Heart right ventricle (tissue), 16 donors: Measurements from ENCODE around the gene CCNDBP1. TPM values are rescaled to one million over a fixed set of nuclear protein-coding genes. Genes with fewer than 3 reads are reported as not detected.

Experiments used
- ATAC-seq, 8 donors: fragments of 200-7000 bp; cut with Tn5 transposase; one replicate each; pipeline ENCODE4 v1.9.1; 2020; ENCODE audit warnings: mild to moderate bottlenecking in 8 of 8, moderate library complexity in 8 of 8, moderate number of reproducible peaks in 1 of 8
- DNase-seq, 2 donors: peaks; one replicate each; pipeline ENCODE4 v3.0.0-alpha.2; 2020
- H3K27ac ChIP-seq, 10 donors: fragments of 200-600 bp; sonication (generic) in 2 of 10; one replicate each; pipeline versions ENCODE4 v1.5.0 to v1.8.0; 2020 to 2022; ENCODE audit warnings: mild to moderate bottlenecking in 3 of 10
- H3K27me3 ChIP-seq, 7 donors: fragments of 200-600 bp; one replicate each; pipeline ENCODE4 v1.8.0; 2021 to 2022; ENCODE audit warnings: mild to moderate bottlenecking in 2 of 7
- H3K36me3 ChIP-seq, 9 donors: fragments of 200-600 bp; sonication (generic) in 1 of 9; one replicate each; pipeline versions ENCODE4 v1.5.0 to v1.8.0; 2020 to 2022; ENCODE audit warnings: mild to moderate bottlenecking in 2 of 9
- H3K4me1 ChIP-seq, 9 donors: fragments of 200-600 bp; sonication (generic) in 1 of 9; one replicate each; pipeline versions ENCODE4 v1.5.0 to v1.8.0; 2020 to 2022; ENCODE audit warnings: mild to moderate bottlenecking in 4 of 9
- H3K4me3 ChIP-seq, 10 donors: fragments of 200-600 bp; sonication (generic) in 2 of 10; one replicate each; pipeline versions ENCODE4 v1.5.0 to v1.8.0; 2020 to 2022; ENCODE audit warnings: mild to moderate bottlenecking in 7 of 10, moderate library complexity in 2 of 10
- H3K9me3 ChIP-seq, 11 donors: fragments of 200-600 bp in 10 of 11; sonication (generic) in 2 of 11; one replicate each; pipeline versions ENCODE4 v1.5.0 to v1.8.0; 2013 to 2022; ENCODE audit warnings: mild to moderate bottlenecking in 2 of 11, control low read depth in 1 of 11, moderate library complexity in 1 of 11
- WGBS, 2 donors: extraction: QIAGEN DNeasy Blood & Tissue Kit; methylation state at CpG; one replicate each; pipeline ENCODE4 v1.1.7; 2013; ENCODE audit warnings: inconsistent platforms in 1 of 2; 5-methylcytosine and 5-hydroxymethylcytosine counted together
- intact Hi-C, 10 donors: fragments of 100-400 bp; cut with DNase I; formaldehyde crosslinking; loops; one replicate each; pipeline versions ENCODE4 v1.11.1 to v1.14.2; 2022
- polyA plus RNA-seq, 2 donors: library from polyadenylated mRNA; stranded (reverse); fragments of 200-250 nt; gene quantifications; one replicate each; pipeline ENCODE4 v1.2.3, GENCODE V29; 2013
- total RNA-seq, 10 donors: library from RNA; stranded (reverse); fragmentation: NEBNext Ultra II Directional in 3 of 10; extraction: Animal tissue kit (Norgen Biotek cat#: 25700) in 3 of 10; gene quantifications; one replicate each; pipeline versions ENCODE4 v1.2.1 to v1.2.4, GENCODE V29; 2021 to 2023
- TF ChIP-seq, protein P1 (sequence below), 9 donors: fragments of 200-600 bp; sonication (generic) in 2 of 9; IDR thresholded peaks; one replicate each; pipeline versions ENCODE4 v1.5.0 to v1.8.0; 2021 to 2022; ENCODE audit warnings: antibody characterized with exemption in 9 of 9, mild to moderate bottlenecking in 5 of 9, moderate library complexity in 1 of 9
- donor health status: Arrhythmogenic right ventricular cardiomyopathy.
- donor health status: ischemic (EF 13 %, LVEDD 7.1; RV severe dilation, severe dysfunction).
- donor health status: healthy with polysubstance abuse.
- donor health status: DM: no; HTN: yes; CAD: no.
- donor health status: DM: no; HTN: no; CAD: no.
- donor health status: ischemic (EF 25% LVEDD 6.9; RV normal size, moderate dysfunction).
- donor health status: ischemic (EF 25% LVEDD 5.7; RV mildly dilated, moderate dysfunction).
- donor health status: healthy.
- donor health status: DM: yes; HTN: yes; CAD: no.
- donor health status: Ischemic cardiomyopathy.
- donor health status: ischemic (EF 35%, LVEDD 5.7; RV mildly dilated, moderate dysfunction).
- donor health status: nonischemic (EF 11% LVEDD 7.7; RV severe dilation, severe dysfunction).
- donor health status: DM: yes; HTN: yes; CAD: no.
- donor health status: PGD.
- donor health status: ischemic (EF 29% LVEDD 5.4; RV normal size, mild dysfunction).
- donor health status: nonischemic (EF 23%, LVEDD 6.1; RV moderate dilation, normal function).

Gene CCNDBP1
- total and polyA plus RNA-seq, 12 donors: 27.6 to 65.1 (median 59.0) TPM

DNA sequence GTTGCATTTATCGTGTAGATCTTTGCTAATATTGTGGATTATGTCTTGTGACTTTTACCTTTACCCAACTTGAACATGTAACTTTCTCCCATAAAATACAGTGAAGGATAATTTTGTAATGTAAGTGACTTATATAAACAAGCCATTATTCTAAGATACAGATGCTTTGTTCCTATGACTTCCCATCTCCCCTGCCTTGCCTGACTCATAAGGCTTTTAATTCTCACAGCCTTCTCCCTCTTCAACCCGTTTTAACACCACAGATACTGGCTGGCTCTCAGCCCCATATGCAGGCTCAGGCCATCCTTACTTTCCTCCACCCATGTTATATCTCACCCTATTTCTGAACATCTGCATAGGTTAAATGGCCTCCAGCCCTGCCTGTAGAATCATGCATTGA lies 4.1 kb downstream of the CCNDBP1 start:
- Histone ChIP-seq H3K4me3 (no peak overlapping the region), H3K27ac (peak overlapping the region in 8 of 10 donors; percentile 59 to 89 (median 77)), H3K36me3 (peaks cover 0 to 62% (median 39%) of the 10 kb centered on the region in 9 donors), H3K4me1 (peaks cover 0 to 68% (median 50%) of the 10 kb centered on the region in 9 donors), H3K27me3 (no peaks in the 10 kb centered on the region), H3K9me3 (no peaks in the 10 kb centered on the region)
- TF ChIP-seq, protein P1, sequence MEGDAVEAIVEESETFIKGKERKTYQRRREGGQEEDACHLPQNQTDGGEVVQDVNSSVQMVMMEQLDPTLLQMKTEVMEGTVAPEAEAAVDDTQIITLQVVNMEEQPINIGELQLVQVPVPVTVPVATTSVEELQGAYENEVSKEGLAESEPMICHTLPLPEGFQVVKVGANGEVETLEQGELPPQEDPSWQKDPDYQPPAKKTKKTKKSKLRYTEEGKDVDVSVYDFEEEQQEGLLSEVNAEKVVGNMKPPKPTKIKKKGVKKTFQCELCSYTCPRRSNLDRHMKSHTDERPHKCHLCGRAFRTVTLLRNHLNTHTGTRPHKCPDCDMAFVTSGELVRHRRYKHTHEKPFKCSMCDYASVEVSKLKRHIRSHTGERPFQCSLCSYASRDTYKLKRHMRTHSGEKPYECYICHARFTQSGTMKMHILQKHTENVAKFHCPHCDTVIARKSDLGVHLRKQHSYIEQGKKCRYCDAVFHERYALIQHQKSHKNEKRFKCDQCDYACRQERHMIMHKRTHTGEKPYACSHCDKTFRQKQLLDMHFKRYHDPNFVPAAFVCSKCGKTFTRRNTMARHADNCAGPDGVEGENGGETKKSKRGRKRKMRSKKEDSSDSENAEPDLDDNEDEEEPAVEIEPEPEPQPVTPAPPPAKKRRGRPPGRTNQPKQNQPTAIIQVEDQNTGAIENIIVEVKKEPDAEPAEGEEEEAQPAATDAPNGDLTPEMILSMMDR (IDR thresholded peaks at IDR 0.05): no peak
- intact Hi-C loops: loop anchor here in 1 of 10 donors (10.0 kb wide), 1 partner anchor 84 kb away; the partner anchor contains the start of gene UBR1
- WGBS, 2 donors: 65 to 67% methylated on average over 2 of the region's 2 CpGs
- ATAC-seq (no peak), DNase-seq (no peak)

DNA sequence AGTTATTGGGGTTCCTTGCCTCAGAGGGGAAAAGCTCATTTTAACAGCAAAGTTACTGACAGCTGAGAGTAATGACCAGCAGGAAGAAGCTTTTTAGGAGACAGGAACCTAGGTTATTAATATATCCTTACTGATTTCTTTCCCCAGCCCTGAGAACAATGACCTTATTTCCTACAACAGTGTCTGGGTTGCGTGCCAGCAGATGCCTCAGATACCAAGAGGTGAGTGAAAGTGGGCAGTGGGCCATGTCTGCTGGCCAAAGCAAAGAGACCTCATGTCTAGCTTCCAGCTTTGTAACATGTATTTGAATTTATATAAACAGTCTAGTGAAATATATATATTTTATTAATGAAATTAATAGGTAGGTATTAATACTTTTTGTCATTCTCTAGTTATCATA lies 5.0 kb downstream of the CCNDBP1 start:
- H3K27me3 ChIP-seq: no peaks in the 10 kb centered on the region
- WGBS, 2 donors: 15 to 43% methylated on average over 1 of the region's 1 CpG
- H3K27ac ChIP-seq: peak overlapping the region in 9 of 10 donors; percentile 48 to 89 (median 76)
- intact Hi-C loops: no loop called here
- peaks cover 0 to 71% (median 44%) of the 10 kb centered on the region in 9 donors for H3K36me3 ChIP-seq
- H3K4me3 ChIP-seq: no peak overlapping the region
- peaks cover 0 to 65% (median 46%) of the 10 kb centered on the region in 9 donors for H3K4me1 ChIP-seq
- no peaks in the 10 kb centered on the region for H3K9me3 ChIP-seq
- TF ChIP-seq, protein P1 (IDR thresholded peaks at IDR 0.05): no peak
- ATAC-seq (peak in 7 of 8 donors; percentile 21 to 80 (median 65)), DNase-seq (peak; percentile 74 to 83)

GRCh38 chr15:43193710-43194109 lies 8.5 kb downstream of the CCNDBP1 start:
- TF ChIP-seq, protein P1 (IDR thresholded peaks at IDR 0.05): no peak
- Histone ChIP-seq H3K27ac (no peak overlapping the region), H3K9me3 (peaks cover 0 to 9% (median 0%) of the 10 kb centered on the region in 11 donors), H3K27me3 (no peaks in the 10 kb centered on the region), H3K4me1 (peaks cover 5 to 43% (median 22%) of the 10 kb centered on the region in 9 donors), H3K36me3 (peaks cover 0 to 99% (median 60%) of the 10 kb centered on the region in 9 donors), H3K4me3 (no peak overlapping the region)
- no peak for ATAC-seq
- intact Hi-C loops: no loop called here
- no peak for DNase-seq
- WGBS, 2 donors: 90 to 92% methylated on average over 2 of the region's 2 CpGs

DNA sequence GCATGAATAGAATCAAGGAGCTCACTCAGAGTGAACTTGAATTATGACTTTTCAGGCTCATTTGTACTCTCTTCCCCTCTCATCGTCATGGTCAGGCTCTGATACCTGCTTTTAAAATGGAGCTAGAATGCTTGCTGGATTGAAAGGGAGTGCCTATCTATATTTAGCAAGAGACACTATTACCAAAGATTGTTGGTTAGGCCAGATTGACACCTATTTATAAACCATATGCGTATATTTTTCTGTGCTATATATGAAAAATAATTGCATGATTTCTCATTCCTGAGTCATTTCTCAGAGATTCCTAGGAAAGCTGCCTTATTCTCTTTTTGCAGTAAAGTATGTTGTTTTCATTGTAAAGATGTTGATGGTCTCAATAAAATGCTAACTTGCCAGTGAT lies 9.6 kb downstream of the CCNDBP1 start:
- ATAC-seq: peak in 2 of 8 donors; percentile 29 to 34
- DNase-seq: no peak
- peaks cover 0 to 92% (median 57%) of the 10 kb centered on the region in 9 donors for H3K36me3 ChIP-seq
- peak overlapping the region in 9 of 10 donors; percentile 8 to 60 (median 43) for H3K27ac ChIP-seq
- peaks cover 5 to 33% (median 11%) of the 10 kb centered on the region in 9 donors for H3K4me1 ChIP-seq
- TF ChIP-seq, protein P1 (IDR thresholded peaks at IDR 0.05): no peak
- 42 to 68% methylated on average over 2 of the region's 2 CpGs for WGBS, 2 donors
- H3K9me3 ChIP-seq: peaks cover 0 to 10% (median 0%) of the 10 kb centered on the region in 11 donors
- intact Hi-C loops: no loop called here
- H3K4me3 ChIP-seq: no peak overlapping the region
- no peaks in the 10 kb centered on the region for H3K27me3 ChIP-seq
